GM19328 (cell line): Measurements from ENCODE around the gene GPR18.
"Not testable (repeated sequence)": the region's sequence is repeated elsewhere in the genome, so short reads cannot be mapped to it uniquely, and the experiment has no call there.

ENCODE experiments used
- ATAC-seq: cut with Tn5 transposase; IDR thresholded peaks from one replicate; pipeline ENCODE4 v1.9.1; 2021; ENCODE audit warnings: mild to moderate bottlenecking, moderate library complexity; ENCODE audit not compliant: unreplicated experiment

Gene GPR18

DNA sequence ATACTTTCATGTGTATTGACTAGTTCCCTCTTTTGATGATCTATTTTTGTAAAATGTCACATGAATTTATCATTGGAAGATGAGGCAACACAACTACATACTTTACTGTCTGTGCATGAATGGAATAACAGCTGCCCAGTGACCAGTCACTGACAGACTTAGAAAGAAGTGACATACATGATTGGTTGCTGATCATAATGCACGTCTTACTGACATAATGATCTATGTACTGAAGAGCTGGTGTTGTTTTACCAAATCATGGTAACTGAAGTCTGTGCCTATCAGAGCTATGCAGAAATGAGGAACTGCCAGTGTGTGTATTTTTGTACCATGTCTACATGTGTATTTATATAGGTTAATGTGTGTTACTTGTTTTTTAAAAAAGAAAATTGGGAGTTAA lies 26.5 kb downstream of the GPR18 start:
- ATAC-seq = no peak

DNA sequence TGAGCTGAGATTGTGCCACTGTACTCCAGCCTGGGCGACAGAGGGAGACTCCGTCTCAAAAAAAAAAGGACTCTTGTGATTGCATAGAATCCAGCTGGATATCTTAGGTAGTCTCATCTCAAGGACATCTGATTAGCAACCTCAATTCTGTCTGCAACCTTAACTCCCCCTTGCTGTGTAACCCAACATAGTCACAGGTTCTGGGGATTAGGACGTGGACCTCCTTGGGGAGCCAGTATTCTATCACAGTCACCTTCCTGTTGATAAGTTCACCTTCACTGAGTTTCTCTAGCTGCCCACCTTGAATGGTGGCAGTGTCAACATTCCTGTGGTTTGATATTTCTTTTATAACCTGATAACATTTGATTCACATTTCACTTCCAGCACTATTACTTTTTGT lies 27.2 kb downstream of the GPR18 start:
- ATAC-seq = no peak

DNA sequence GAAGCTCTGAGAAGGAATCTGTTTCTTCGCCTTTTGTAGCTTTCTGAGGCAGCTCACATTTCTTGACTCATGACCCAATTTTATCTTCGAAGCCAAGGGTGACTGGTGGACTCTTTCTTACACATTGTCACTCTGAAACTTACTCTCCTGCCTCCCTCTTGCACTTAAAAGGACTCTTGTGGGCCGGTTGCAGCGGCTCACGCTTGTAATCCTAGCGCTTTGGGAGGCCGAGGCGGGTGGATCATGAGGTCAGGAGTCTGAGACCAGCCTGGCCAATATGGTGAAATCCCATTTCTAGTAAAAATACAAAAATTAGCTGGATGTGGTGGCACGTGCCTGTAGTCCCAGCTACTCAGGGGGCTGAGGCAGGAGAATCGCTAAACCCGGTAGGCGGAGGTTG lies 27.6 kb downstream of the GPR18 start:
- not testable (repeated sequence) for ATAC-seq

DNA sequence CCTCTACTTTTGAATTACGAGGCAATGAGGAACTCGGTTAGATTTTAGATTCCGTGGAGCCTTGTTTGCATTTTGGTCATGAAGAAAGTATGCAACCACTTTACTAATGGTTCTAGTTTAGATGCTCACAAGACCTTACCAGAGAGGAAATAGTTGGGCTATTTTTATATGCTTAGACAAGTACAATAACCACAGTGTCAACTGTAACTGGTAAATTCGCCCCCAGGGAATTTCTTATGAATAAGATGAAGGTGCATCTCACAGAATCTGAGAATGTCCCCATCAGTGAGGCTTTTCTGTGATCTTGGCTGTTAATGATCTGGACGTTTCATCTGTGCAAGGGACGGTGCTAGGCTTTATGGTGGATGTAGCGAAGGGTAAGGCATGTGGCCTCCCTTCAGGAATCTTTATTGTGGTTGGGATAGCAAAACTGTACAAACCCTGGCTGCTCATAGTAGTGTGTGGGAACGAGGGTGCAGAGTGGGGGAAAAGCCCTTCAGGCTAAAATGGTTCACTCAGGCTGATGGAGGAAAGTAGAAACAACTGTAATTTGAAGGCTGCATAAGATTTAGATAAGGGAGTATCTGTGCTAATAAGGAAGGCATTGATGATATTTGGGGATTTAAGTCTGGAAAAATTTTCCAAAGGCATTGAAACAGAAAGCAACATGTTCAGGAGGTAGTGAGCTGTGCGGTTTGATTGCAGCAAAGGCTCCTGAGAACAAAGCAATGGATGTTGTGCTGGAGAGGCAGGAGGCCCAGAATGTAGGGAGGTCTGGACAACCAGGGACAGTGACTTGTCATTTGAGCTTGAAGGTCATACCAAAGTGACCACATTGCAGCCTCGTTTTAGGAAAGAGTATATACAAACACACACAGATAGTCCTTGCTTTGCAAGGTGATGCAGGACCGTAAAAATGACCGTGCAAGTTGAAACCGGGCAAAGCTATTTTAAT lies 29.2 kb downstream of the GPR18 start:
- ATAC-seq = peak; percentile 85

DNA sequence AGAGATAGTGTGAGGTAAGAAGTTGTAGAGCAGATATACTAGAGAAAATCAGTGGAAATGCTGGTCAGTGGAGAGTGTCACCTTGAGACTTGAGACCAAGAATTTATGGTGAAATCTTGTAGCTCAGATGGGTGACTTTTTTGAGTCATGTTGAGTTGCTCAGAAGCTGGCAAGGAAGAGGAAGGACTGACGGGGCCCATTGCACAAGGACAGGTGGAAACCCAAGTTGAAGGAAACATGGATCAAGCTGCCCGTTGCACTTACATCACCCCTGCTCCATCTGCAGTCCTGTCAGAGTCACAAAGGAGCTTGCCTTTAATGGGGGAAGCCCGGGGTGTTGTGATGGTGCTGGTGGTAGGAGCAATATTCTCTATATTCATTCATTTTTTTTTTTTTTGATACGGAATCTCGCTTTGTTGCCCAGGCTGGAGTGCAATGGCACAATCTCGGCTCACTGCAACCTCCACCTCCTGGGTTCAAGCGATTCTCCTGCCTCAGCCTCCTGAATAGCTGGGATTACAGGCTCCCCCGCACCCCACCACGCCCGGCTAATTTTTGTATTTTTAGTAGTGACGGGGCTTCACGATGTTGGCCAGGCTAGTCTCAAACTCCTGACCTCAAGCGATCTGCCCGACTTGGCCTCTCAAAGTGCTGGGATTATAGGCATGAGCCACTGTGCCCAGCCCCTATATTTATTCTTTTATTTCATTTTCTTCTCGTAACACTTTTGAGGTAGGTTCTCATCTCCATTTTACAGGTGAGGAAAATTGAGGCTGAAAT lies 30.1 kb downstream of the GPR18 start:
- ATAC-seq = no peak

DNA sequence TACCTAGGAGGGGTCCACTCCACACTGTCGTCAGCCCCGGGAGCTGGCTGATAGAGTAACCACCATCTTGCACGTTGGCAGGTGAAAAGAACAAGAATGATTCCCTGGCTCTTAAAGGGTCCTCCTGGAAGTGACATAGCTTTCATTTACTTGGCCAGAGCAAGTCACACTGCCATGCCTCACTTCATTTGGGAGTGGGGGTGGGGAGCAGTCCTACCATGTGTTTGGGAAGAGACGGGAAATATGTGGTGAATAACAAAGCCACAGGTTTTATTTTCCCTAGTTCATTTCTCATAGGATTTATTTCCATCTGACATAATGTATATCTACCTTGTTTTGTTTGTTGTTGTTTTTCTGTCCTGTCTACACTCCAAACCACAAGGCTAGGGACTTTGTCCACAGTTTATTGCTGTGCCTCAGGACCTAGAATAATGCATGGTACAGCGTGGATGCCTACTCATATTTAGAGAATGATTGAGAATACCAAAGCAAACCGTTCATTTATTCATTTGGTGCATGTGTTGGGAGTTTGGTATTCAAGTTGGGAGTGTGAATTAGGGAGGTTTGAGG lies 30.8 kb downstream of the GPR18 start:
- ATAC-seq = no peak

DNA sequence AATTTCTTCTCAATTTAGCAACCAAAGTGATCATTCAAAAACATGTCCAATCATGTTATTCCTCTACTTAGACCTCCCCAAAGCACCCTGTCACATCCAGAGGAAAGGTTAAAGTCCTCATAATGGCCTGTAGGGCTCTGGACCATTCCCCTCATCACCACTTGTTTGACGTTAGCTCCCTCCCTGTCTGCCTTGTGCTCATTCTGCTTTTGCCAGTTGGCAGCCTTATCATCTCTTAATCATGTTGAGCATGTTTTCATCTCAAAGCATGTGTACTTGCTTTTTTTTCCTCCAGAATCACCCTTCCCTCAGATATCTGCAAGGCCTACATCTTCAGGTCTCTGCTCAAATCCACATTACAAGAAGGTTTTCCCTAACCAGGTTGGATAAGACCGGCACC lies 31.7 kb downstream of the GPR18 start:
- no peak for ATAC-seq

DNA sequence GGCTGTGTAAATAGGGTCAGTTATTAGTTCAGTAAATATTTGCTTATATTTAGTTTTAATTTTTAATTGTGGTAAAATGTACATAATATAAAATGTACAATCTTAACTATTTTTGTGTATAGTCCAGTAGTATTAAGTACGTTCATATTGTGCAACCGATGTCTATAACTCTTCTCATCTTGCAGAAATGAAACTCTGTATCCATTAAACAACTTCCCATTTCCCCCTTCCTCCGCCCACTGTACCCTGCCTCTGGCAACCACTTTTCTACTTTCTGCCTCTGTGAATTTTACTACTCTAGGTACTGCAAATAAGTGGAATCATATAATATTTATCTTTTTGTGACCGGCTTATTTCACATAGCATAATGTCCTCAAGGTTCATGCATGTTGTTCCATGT lies 33.1 kb downstream of the GPR18 start:
- no peak for ATAC-seq

DNA sequence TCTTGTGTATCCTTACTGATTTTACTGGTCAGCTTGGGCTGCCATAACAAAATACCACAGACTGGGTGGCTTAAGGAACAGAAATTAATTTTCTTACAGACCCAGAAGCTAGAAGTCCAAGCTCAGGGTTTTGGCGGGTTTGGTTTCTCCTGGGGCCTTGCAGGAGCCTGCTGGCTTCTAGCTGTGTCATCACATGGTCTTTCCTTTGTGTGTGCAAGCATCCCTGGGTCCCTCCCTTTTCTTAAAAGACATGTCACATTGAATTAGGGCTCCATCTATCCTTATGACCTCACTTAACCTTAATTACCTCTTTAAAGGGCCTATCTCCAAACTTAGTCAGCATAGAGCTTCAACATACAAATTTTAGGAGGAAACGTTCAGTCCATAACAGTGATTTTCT lies 34.2 kb downstream of the GPR18 start:
- ATAC-seq = no peak

DNA sequence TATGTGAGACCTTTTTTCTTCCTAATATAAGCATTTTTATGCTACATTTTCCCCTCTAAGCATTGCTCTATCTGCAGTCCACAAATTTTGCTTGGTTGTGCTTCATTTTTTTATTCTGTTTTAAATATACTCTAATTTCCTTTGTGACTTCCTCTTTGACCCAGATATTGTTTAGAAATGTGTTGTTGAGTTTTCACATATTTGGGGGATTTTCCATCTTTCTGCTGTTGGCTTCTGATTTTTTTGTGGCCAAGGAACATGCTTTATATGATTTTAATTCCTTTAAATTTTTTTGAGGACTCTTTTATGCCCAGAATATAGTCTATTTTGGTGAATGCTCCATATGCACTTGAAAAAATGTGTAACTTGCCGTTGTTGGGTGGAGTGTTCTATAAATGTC lies 34.6 kb downstream of the GPR18 start:
- ATAC-seq = no peak

DNA sequence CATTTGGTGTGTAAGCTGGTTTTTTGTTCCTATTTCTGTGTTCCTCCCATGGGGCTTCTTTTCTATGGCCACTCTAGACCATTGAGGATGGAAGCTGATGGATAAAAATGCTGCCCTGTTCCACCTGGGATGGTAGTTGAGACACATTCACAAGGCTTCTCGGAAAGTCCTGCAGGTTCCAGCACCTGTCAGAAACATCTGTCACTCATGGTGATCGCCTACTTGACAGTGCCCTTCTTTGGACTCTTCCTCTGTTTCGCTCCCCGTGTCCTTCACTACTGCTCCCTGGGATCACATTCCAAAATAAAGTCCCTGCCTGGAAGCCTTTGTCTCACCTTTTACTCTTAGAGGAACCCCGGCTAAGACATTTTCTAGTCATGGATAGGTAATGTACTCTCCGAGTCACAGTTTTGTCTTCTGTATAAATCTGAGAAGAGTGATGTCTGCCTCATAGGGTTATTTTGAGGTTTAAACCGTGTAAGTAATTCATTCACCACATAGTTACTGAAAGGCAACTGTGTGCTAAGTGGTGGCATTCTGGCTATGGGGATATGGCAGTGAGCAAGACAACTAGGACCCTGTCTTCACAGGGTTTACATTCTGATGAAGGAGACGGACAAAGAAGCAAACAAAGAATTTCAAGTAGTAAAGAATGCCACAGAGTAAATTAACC lies 36.5 kb downstream of the GPR18 start:
- ATAC-seq = no peak

DNA sequence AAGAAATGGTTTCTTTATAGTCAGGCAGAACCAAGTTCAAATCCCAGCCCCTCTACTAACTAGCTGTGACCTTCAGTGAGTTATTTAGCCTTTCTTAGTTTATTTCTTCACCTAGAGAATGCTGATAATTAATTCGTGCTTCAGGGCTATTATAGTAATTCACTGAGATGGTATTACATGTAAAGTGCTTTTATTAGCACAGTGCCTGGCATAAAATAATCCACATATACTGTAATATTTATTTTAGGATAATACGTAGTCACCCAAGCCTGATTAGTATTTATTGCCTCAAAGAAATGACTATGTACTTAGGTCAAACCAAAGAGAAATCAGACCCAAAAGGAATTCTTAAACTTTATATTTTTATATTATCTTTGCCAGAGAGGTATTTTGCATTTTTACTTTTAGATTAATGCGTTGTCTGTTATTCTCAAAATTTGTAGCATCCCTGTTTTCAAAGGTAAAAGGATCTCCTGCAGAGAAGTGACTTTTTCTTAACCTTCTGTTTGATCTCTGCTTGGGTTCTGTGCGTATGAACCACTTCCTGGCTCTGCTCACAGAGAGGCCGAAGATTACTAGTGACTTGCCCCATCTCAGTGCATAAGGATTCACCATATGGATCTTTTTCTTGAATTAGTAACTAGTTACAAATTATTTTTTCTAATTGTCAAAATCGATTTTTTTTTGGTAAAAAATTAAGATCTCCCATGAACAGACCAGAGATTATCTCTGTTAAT lies 37.8 kb downstream of the GPR18 start:
- ATAC-seq = no peak

DNA sequence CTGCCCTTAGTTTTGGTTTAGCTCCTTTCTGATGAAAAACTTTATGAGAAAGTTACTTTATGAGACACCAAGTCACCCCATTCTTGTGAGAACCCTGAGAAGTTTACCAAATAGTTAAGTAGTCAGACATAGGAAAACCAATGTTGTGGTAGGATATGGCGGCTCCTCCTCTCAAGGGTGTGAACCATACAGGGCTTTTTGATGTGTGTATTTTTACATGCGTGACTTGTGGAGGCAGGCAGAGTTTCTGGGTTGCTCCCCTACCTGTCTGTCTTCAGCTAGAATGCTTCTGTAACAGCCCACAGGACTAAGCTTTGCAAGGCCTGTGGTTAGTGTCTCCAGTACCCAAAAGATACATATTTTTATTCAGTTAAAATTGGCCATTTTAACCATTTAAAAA lies 39.2 kb downstream of the GPR18 start:
- ATAC-seq = peak; percentile 50

DNA sequence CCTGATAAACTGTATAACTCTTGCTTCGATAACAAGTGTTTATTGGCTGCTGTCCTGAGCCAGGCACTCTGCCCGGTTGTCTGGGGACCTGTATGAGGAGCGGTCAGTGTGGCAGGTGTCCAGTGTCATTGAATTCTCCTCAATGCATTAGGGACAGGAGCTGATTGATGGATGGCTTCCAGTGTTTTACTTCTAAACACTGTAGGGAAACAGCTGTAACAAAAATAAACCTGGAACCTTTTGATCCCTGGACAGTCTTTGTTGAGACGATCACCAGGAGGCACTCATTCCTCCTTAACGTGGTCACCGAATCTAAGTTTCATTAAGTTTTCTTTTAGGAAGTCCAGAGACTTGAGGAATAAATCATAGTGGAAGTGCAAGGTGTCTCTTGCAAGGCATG lies 39.6 kb downstream of the GPR18 start:
- ATAC-seq = no peak

DNA sequence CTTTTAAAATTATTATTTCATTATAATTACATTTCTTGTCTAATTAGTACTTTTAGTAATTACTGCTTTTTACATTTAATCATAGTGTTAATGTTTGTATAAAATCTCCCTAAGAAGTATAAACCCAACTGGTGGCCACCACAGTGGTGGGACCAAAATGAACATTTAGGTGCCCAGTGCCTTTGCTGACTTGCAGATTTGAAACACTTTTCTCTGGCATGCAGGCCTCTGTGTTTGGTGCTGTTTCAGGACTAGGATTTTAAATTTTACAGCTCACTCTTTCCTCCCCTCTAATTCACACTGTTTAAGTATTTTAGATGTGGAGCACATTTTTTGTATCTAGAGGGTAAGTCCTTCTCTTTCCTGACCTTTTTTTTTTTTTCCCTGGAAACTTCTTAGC lies 40.1 kb downstream of the GPR18 start:
- ATAC-seq = no peak

DNA sequence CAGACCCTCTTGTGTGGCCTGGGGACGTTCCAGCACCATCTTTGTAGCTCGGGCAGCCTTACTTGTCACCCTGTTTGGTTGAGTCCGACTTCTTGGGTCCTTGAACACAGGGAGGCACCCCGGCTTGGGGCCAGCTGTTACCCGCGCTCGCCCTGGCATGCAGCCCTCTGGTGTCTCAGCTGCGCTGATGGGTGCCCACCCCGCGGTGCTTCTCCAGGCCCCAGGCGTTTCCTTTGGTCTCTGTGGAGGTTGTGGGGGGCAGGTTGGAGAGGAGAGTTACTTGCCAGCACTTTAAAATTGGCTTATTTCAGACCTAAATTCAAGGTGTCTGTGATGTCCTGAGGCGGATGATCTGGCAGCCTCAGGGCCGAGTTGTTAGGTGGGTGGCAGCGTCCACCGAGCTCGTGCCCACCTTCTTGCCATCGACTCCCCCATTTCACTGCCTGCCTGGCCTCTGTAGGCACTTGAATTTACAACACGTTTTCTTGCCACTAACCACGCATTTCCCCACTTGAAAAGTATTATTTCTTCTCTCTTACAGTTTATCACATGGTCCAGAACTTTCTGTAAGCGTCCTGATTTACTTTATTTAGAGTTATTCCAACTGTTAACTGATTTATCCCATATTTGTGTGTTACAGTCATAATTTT lies 40.6 kb downstream of the GPR18 start:
- ATAC-seq = no peak

DNA sequence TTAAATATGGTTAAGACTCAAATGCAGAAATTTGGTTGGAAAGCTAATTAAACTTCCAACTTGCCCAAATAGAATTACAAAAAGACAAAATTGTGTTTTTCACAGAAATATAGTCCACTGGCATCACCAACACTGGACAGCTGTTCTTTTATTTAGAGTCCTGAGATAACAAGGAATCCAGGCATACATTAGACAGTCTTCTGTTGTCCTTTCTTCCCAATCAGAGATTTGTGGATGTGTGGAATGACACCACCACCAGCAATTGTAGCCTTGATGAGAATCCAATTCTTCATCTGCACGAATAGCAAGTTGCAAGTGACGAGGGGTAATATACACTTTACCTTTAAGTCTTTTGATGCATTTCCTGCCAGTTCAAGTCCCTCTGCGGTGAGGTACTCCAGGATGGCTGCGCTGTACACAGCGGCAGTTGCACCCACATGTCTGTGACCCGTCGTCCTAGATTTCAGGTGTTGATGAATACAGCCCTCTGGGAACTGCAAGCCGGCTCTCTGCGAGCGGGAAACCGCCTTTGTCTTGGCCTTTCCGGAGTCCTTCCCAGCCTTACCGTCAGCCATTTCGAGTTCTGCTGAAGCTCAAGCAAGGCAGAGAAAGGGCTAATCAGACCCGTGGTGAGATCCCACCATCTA lies 42.9 kb downstream of the GPR18 start:
- ATAC-seq = no peak

DNA sequence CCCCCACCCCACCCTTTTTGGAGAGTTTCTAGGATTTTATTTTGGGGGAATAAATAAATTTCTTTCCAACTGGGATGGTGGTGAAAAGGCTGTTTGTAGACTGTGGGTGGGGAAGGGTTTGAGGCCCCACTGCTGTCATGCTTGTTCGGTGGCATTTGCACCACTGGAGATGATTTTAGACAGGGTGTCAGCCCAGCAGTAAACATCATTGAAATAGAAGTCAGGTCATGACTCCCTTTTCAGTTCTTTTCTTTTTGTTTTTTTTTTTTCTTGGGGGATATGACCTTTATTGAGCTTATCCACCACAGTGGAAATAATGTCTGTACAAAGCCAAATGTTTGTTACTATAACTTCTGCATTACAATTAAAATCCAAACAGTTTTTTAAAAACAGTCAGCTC lies 43.4 kb downstream of the GPR18 start:
- no peak for ATAC-seq

DNA sequence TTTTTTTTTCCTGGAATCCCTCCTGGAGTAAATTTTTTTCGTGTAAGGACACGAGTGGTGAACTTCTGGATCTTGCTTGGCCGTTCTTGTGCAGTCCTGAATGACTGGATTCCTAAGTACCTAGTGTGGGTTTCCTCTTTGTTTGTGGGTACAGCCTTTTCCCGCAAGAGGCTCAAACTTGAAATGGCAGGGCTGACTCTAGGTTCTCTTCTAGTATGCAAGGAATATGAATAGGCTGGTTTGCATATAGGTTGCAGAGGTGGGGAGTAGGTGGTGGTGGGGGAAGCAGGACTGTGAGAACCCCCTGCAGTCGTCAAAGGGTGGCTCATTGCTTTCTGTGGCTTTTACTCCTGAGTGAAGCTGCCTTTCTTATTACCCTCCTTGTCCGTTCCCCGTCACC lies 43.9 kb downstream of the GPR18 start:
- peak; percentile 91 for ATAC-seq
